Measurements from ENCODE around the gene SMYD3.

SMYD3 gene

DNA sequence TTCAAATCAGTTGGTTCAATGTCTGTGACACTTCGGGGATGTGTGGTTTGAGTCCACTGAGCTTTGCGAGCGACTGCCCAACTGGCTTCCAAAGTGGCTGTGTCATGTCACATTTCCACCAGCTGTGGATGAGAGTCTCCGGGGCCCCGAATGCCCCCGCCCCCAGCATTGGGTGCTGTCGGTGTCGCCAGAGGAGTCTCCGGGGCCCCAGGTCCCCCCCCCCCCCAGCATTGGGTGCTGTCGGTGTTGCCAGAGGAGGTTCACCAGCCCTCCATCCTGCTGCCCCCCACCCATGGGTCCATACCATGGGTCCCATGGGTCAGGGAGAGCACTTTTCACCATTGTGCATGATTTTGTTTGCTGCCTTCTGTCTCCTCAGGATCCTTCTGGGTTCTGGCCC, 9.0 kb upstream of the SMYD3 start:
- DNase-seq (ENCODE audit: low read depth in 3 of 3, low spot score in 1 of 3): no peak

DNA sequence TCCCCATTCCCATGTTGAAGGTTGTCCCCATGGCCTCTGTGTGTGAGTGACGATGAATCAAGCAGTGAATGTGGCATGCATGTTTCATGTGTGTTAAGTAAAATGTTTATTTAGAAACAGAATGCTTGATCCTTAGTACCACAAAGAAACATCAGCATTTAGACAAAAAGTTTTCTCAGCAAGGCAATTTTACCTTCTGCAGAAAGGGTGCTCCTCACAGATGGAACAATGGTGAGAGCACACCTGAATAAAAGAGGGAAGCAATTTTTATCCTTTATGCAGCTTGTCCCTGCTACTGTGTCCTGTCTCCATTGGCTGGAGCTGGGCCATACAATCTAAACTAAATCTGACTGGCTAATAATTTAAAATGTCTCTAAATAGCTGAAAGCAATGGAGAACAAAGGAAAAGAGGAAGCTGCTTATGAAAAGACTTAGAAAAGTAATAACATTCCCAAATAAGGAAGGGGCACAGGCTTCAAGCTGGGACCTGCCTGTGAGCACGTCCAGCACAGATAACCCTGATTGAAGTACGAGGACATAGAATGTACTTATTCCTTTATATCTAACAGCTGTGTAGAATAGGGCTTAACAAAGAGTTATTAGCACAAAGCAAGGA, 8.4 kb upstream of the SMYD3 start:
- DNase-seq (ENCODE audit: low read depth in 3 of 3, low spot score in 1 of 3): no peak

DNA sequence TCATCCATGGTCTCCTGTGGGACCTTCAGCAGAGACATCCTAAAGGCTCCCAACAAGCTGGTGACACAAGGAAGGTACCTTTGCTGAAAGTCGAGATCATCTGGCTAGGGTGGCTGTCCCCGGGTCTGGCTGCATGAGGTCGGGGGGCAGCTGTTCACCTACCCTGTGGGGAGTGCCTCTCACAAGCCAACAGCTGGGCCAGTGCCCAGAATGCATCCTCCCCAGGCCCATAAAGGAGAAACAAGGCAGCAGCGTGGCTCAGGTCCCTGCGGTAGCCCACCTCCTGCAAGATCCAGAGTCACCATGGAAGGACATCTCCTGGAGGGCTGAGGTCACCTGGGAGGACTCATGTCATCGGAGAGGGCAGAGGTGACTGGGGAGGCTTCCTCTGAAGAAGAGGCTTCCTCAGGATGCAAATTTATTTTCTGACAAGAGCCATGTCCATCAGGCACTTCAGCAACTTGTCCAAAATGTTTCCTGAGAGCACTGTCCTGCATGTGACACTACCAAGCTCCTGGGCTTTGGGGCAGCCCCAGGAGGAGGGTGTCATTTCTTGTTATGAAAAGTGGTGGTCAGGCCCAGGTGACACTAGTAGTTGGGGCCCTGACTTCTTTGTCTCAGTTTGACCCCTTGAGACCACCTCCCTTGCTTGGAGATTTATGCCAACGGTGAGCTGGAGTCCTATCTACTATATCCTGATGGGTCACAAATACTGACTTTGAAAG, 6.7 kb upstream of the SMYD3 start:
- DNase-seq (ENCODE audit: low read depth in 3 of 3, low spot score in 1 of 3): no peak

DNA sequence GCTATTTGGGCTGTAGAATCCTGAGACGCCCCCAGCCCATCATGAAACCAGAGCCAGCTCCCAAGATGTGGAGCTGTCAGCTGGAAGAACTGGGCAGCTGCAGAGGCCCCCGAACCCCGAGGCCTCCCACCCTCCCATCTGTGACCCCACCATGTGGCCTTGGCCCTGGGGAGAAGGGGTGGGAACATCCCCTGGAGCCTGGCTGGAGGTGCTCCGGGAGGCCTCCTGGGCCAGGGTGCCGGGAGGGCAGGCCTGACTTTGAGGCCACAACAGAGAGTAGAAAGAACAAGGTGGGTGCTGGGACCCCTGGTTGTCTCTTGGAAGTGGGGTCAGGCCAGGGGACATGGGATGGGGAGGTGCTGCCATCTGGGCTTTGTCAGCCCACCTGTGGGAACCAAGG, 6.0 kb upstream of the SMYD3 start:
- no peak for DNase-seq (ENCODE audit: low read depth in 3 of 3, low spot score in 1 of 3)

DNA sequence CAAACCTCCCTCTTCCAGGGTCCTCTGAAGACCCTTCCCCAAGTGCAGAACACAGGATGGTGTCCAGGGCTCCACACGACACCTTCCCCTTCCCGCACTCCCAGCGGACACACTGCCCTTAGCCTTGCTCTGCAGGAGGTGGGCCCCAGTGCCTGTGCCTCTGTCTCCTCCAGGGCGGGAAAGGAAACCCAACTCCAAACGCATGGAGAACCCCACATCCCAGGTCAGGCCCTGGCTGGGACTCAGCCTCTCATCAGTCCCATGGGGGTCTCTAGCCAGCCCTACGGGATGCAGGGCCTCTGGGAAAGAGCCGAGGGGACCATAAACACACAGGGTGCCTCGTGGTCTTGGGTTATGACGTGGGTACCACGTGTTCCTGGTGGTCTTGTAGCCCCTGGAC, 5.6 kb upstream of the SMYD3 start:
- no peak for DNase-seq (ENCODE audit: low read depth in 3 of 3, low spot score in 1 of 3)

DNA sequence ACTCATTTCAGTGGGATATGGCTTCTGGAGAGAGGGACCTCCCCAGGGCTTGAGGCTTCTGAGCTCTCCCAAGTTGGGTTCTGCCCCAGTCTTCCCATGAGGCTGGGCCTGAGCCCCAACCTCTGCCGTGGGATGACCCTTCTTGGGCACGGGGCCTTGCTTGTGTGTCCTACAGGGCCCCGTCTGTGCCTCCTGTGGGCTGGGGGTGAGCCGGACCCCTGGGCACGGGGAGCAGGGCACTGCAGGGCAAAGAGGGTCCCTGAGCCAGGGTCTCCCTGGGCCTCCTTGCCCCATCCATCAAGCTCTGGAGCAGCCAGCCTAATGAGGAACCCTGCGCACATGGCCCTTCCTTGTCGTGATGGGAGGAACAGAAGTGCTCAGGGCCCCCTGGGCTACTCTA, 5.2 kb upstream of the SMYD3 start:
- DNase-seq (ENCODE audit: low read depth in 3 of 3, low spot score in 1 of 3): no peak

DNA sequence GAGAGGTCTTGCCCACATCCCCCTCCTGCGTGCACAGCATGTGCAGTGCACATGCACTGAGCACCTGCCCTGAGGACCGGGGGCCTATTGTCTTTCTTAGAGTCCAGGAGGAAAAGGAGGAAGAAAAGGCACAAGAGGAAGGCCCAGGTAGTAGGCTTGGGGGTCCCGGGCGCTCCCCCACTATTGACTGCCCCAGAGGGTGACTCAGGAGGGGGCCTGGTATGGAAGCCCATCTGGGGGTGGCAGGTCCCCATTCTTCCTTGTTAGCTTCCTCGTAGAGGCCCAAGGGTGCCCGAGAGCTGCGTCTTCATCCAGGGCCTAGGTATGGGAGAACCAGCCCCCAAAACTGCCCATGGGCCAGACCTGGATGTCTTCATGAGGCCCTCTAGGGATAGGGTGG, 4.1 kb upstream of the SMYD3 start:
- no peak for DNase-seq (ENCODE audit: low read depth in 3 of 3, low spot score in 1 of 3)

DNA sequence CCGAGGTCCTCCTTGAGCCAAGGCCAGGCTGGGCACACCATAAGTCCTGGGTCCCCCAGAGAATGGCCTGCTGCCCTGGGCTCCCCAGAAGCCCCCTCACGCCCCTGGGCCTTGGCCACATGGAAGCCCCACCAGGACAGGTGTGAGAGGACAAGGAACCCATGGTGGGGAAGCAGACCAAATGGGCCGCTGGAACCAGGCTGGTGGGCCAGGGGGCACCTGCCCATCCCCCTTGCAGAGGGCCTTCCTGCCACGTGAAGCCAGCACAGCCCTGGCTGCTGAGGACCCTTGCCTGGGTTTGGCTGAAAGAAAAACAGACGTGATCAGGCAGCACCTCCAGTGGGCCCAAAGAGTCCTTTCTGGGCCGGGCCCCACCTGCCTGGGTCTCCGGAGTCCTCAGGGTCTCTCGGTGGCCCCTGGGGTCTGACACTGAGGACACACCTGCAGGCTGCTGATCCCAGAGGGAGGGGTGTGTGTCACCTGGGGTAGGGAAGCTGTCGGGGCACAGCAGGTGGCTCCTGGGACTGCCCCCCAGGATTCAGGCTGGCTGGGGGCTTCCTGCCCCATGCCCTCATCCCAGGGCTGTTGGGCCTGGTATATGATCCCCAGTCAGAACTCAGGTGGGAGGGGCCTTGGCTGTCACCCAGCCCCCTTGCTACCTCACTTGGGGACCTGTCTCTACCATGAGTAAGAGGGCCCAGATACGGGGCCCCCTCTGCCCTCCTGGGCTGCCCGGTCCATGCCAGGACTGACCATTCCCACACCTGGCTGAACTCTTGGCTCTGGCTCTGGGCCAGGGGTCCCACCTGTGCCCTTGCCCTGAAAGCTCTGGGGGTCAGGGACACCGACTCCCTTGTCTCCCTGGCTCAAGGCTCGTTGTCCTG, 3.3 kb upstream of the SMYD3 start:
- no peak for DNase-seq (ENCODE audit: low read depth in 3 of 3, low spot score in 1 of 3)

DNA sequence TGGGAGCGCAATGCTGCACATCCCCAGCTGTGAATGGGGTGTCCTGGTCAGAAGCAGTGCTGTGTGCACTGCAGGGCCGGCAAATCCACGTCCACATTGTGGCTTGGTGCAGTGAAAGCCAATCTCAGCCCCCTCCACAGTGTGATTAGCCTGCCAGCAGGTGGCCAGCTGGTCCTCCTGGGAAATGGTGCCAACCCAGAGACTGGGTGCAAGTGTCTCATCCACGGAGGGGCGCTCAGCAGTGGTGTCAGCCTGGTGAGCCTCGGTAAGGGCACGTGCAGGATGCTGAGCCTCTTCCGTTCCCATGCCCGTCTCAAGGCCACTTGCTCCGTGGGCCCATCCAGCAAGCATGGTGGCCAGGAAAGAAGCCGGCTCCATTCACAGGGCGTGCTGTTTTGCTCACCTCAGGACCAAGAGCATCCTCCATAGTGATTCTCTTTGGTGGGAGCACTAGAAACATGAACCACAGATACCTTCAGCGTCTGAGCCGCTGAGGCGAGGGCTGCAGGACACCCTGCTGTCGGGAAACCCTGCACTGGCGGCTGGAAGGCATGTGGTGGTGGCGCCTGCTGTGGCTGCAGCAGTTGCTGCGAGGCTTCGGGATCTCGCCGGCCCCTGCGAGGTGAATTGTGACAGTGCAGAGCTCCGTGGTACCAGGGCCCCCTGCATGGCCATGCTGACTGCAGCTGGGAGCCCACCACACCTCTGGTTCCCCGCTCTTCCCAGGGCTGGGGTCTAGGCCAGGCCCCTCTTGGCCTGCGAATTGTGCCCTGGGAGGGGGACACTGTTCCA, 2.0 kb upstream of the SMYD3 start:
- DNase-seq (ENCODE audit: low read depth in 3 of 3, low spot score in 1 of 3): no peak

DNA sequence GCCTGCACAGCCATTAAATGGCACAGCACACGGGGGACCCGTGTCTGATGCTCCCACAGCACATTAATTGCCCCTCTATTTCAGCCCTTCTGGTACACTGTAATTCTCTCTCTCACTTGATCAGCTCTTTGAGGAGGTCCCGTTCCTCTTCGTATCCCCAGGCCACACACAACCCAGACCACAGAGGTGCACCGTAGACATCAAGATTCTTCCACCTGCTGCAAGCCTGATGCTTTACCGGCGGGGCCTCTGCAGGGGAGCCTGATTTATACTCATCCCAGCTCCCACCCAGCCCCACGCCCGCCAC, 759 bp downstream of the SMYD3 start:
- no peak for DNase-seq (ENCODE audit: low read depth in 3 of 3, low spot score in 1 of 3)

DNA sequence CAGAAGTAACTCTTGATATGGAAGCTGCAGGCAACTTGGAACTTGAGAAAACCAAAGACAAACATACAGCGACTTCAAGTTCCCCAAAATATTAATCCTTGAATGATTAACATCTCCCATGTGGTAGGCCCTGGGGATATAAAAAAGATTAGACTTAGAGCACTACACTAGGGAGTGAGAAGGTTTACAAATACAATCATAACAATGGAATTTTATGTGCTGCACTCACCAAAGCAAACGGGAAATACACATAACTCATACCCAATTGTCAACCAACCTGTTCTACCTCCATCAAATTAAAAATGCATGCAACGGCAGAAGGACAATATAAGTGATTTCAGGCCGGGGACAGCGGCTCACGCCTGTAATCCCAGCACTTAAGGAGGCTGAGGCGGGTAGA, 3.7 kb downstream of the SMYD3 start:
- DNase-seq (ENCODE audit: low read depth in 3 of 3, low spot score in 1 of 3): no peak

DNA sequence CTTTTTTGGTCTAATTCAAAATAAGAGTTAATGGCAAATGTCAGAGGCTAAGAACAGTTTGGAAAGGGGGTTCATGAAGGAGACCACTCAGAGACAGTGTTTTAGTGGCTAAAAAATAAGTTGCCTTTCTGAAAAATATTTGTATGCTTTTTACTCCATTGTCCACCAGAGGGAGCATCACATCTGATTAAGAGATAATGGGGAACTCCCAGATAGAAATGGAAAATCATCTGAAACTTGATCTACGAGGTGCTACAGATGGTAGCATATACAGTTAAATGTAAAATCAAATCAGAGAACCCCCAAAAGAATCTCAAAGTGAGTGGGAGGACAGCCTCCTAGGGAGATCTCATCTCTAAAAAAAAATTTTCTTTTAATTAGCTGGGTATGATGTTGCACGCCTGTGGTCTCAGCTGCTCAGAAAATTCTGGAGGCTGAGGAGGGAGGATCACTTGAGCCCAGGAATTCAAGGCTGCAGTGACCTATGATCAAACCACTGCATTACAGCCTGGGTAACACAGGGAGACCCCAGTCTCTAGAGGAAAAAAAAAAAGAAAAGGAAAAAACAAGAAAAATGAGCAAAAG, 9.7 kb downstream of the SMYD3 start:
- no peak for DNase-seq (ENCODE audit: low read depth in 3 of 3, low spot score in 1 of 3)

DNA sequence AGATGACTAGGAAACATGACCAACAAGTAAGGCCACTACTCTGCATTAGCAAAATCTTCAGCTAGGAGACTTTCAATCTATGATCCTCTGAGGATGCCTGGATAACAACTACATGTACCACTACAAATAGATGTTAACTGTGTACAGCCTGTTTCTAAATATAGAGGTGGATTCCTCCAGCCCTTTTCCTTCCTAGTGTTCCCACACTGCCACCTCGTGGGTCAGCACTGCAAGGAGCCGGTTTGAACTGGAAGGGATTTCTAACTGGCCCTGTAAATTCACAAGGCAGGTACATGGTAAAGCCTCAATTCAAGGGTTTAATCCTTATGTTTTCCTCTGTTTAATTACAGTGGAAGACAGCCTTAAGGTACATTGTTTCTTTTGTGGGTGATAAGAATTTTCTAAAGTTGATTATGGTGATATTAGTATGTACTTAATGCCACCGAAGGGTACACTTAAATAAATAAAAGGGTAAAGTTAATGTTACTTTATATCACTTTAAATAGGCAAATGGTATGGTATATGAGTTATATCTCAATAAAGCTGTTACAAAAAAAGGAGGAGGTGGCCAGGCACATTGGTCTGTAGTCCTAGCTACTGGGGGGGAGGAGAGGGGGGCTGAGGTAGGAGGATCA, 14.4 kb downstream of the SMYD3 start:
- peak in 1 of 3 donors; percentile 17 for DNase-seq (ENCODE audit: low read depth in 3 of 3, low spot score in 1 of 3)

DNA sequence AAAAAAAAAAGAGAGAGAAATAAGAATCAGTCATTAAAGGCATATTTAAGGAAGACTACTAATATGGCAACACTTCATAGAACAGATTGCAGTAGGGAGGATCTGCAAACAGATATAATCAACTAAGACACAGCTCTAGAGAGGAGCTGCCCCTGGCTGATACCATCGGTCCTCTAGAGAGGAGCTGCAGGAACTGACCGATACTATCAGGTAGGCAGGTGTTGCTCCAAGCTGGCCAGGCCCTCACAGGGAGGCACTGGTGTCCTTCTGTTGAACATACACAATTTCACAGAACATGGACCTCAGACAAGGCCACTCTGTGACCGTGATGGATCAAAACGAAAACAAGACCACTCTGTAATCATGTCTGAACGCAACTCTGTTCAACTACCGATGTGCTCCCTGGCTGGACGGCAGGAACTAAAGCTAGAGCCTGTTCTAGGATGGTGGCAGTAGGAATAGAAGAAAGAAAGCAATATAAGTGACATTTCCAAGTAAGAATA, 15.5 kb downstream of the SMYD3 start:
- DNase-seq (ENCODE audit: low read depth in 3 of 3, low spot score in 1 of 3): no peak

DNA sequence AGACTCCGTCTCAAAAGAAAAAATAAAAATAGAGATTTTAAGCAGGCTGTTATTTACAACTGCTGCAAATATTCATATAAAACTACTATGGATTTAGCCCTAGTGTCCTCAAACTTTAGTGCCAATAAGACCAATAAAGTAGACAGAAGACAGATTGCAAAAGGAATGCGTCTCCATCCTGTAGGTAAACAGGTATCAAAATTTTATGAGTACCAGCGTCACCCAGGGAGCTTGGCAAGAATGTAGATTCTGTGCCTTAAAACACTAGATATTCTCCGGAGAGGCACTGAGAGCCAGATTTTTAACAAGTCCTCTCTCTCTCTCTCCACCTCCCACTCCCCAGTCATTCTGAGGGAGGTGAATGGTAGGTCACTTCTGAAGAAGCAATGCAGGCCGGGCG, 18.4 kb downstream of the SMYD3 start:
- DNase-seq (ENCODE audit: low read depth in 3 of 3, low spot score in 1 of 3): no peak

DNA sequence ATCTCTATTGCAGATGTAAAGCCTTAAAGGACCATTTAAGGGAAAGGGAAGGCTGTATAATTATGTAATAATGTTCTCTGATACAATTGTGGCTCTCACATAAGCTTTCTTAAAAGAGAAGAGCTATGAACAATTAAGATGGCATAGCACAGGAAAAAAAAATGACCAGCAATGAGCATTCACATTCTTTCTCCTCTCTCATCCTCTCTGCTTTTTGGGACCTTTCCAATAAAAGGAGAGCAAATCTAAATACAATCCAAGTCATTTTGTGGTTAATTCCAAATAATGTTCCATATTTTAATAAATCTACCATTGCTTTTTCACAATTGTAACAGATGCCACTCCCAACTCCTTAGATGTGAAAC, 23.5 kb downstream of the SMYD3 start:
- no peak for DNase-seq (ENCODE audit: low read depth in 3 of 3, low spot score in 1 of 3)

DNA sequence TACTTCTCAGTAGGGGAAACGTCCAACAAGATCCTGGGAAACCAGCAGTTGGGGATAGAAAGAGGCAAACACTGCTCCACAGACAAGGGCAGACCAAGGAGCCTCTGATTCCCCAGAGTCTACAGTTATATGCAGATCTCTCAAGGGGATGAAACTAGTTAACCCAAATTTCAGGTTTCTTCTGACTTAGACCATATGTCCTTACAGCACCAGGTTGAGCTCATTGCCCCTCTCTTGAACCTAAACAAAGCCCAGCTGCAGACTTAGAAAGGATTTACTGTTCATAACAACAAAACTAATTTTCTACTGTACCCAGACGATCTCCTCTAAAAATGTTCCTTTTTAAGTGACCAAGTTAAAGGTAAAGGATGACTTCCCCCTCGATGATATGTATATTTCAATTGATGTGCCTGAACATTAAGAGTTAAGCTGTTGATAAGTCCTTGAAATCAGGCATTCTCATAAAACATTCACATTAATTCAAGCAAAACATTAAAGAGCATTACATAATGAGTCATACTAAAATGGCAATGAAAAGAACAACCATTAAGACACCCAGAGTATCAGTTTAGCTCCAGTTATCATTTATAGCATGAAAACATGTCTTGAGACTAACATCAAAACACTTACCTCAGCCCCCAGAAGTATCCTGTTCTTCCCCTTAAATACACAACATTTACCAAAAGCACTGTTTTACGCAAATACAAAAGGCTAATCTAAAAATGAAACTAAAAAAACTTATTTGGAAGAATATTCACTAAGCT, 24.1 kb downstream of the SMYD3 start:
- no peak for DNase-seq (ENCODE audit: low read depth in 3 of 3, low spot score in 1 of 3)

DNA sequence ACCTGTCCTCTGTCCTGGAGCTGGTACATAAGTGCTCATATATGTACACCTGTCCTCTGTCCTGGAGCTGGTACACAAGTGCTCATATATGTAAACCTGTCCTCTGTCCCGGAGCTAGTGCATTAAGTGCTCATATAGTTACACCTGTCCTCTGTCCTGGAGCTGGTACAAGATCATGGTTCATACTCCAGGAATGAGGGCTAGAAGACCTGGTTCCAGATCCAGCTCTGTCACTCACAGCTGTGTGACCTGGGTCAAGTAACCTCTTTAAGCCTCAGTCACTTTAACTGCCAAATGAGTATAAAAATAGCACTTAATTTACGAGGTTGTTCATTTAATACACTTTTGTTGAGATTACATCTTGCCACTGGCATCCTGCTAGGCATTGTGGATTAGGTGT, 28.0 kb downstream of the SMYD3 start:
- DNase-seq (ENCODE audit: low read depth in 3 of 3, low spot score in 1 of 3): no peak

DNA sequence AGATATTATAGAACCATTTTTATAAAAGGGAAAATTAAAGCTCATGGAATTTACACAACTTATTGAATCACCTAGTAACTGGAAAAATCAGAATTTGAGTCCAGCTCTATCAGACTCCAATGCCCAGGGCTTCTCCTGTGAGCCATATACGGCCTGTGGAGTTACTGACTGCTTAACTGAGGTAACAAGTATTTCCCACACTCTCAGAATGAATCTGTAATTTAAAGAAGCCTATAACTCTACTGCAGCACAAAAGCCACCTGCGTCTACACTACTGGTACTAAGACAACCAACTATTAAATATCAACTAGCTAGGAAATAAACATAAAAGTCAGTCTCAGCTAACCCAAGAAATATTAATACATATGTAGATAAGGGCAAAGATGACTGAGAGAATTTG, 29.4 kb downstream of the SMYD3 start:
- no peak for DNase-seq (ENCODE audit: low read depth in 3 of 3, low spot score in 1 of 3)

DNA sequence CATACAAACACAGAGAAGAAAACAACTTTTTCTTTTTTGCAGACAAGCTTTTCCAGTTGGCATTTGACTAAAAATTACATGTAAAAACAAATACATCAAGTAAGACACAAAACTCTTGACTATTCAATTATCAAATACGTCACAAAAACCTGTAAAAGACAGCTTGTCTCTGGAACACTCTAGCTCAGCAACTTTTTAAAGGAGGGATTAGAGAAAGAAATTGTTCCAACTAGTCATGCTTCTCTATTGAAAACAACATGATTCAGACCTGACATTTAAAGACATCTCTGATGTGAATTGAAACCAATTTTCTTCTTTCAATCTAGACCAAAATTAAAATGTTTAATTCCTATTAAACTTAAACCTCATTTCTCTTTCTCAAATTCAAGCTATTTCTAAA, 30.3 kb downstream of the SMYD3 start:
- DNase-seq (ENCODE audit: low read depth in 3 of 3, low spot score in 1 of 3): no peak

Measured in stimulated activated CD4-positive, alpha-beta T cell treated with anti-CD3 and anti-CD28 coated beads, TNF-alpha, amount 100 ng/mL, for 1 hour (primary cell).